ENCODE results near the gene TMEM170B.
A peak's percentile ranks its signal among the peaks of the same experiment; 100 is the strongest.

- TF ChIP-seq CTCF (IDR thresholded peaks at IDR 0.05; ENCODE audit: insufficient read depth, low read length) (peak; percentile 8), REST (IDR thresholded peaks at IDR 0.05; ENCODE audit: insufficient replicate concordance, low read depth) (no peak)
Measured at GRCh38 chr6:11595903-11596302, 58.4 kb downstream of the TMEM170B start.
